AG08395 (cell line): ENCODE results near the gene CKB.
A peak's percentile ranks its signal among the peaks of the same experiment; 100 is the strongest.

ENCODE experiments used
- DNase-seq: peaks from one replicate; pipeline ENCODE4 v3.0.0; 2012; ENCODE audit warnings: mixed read lengths, low spot score

Gene CKB

GRCh38 chr14:103522649-103523574 is at the start of gene CKB:
Gene CKB (minus strand): TSS chr14:103522830. CDS start chr14:103522493, 337 bp downstream.
- DNase-seq, result peak; percentile 85

GRCh38 chr14:103569408-103569807 is 46.8 kb upstream of the CKB start:
- no peak for DNase-seq

- DNase-seq, result no peak
Observed at GRCh38 chr14:103568952-103569351, 46.3 kb upstream of the CKB start.

GRCh38 chr14:103563844-103564505 is 41.3 kb upstream of the CKB start:
- no peak for DNase-seq

- DNase-seq, result no peak
Observed at GRCh38 chr14:103563226-103563620, 40.6 kb upstream of the CKB start.

- DNase-seq, result peak; percentile 91
Observed at GRCh38 chr14:103562429-103563225, 40.0 kb upstream of the CKB start, which contains the start of the genes BAG5 and COA8. Gene BAG5 (minus strand): TSS chr14:103562657. CDS start chr14:103561164, 1,493 bp downstream. Gene COA8 (plus strand): TSS chr14:103562960. CDS start chr14:103563002, 42 bp downstream.

GRCh38 chr14:103562179-103562428 is 39.5 kb upstream of the CKB start:
- DNase-seq, result peak; percentile 44

GRCh38 chr14:103561381-103562178 is 39.0 kb upstream of the CKB start:
- peak; percentile 58 for DNase-seq

GRCh38 chr14:103560691-103561090 is 38.1 kb upstream of the CKB start:
- DNase-seq, result no peak

GRCh38 chr14:103559766-103560165 is 37.1 kb upstream of the CKB start:
- DNase-seq, result no peak

- peak; percentile 62 for DNase-seq
Observed at GRCh38 chr14:103558071-103558882, 35.6 kb upstream of the CKB start.

- no peak for DNase-seq
Observed at GRCh38 chr14:103556946-103557758, 34.5 kb upstream of the CKB start.

- DNase-seq, result no peak
Observed at GRCh38 chr14:103555559-103556337, 33.1 kb upstream of the CKB start.

GRCh38 chr14:103552846-103553210 is 30.2 kb upstream of the CKB start:
- no peak for DNase-seq

GRCh38 chr14:103552011-103552845 is 29.6 kb upstream of the CKB start:
- DNase-seq, result peak; percentile 79

GRCh38 chr14:103551338-103551762 is 28.7 kb upstream of the CKB start:
- DNase-seq, result peak; percentile 61

GRCh38 chr14:103550451-103551337 is 28.1 kb upstream of the CKB start:
- DNase-seq, result no peak
